Fibroblast of lung (primary cell): ENCODE results near the gene SGPL1. TPM values are rescaled to one million over a fixed set of nuclear protein-coding genes. Genes with fewer than 3 reads are reported as not detected.
A peak's percentile ranks its signal among the peaks of the same experiment; 100 is the strongest.

ENCODE experiments used
- DNase-seq, 2 donors: peaks; one replicate each; pipeline versions ENCODE4 v3.0.0 to v3.0.0-alpha.2; 2010; ENCODE audit warnings: low read depth in 2 of 2
- H2AFZ ChIP-seq: 2 replicates; pipeline ENCODE4 v1.5.1; 2012; ENCODE audit warnings: low read length, control low read depth, inconsistent platforms
- H3K27ac ChIP-seq: 2 replicates; pipeline ENCODE4 v1.5.1; 2011; ENCODE audit warnings: low read length, control low read depth; ENCODE audit not compliant: insufficient read depth
- H3K27me3 ChIP-seq: 2 replicates; pipeline ENCODE4 v1.5.1; 2011; ENCODE audit warnings: mild to moderate bottlenecking, low read length; ENCODE audit not compliant: control insufficient read depth, insufficient read depth
- H3K36me3 ChIP-seq: 2 replicates; pipeline ENCODE4 v1.5.1; 2011; ENCODE audit warnings: low read length; ENCODE audit not compliant: control insufficient read depth, insufficient read depth
- H3K4me1 ChIP-seq: 2 replicates; pipeline ENCODE4 v1.5.1; 2011; ENCODE audit warnings: low read length; ENCODE audit not compliant: control insufficient read depth, insufficient read depth; ENCODE audit errors: extremely low read depth
- H3K4me2 ChIP-seq: 2 replicates; pipeline ENCODE4 v1.5.1; 2011; ENCODE audit warnings: low read length, control low read depth; ENCODE audit not compliant: insufficient read depth; ENCODE audit errors: extremely low read depth
- H3K4me3 ChIP-seq, 4 experiments: fragments of 200-600 bp in 1 of 4; sonication (generic) in 1 of 4; replicated peaks in 1 of 4; 2 replicates each; pipeline ENCODE4 v1.5.1; 2011 to 2016; ENCODE audit warnings: low read length in 4 of 4, low read depth in 3 of 4, mild to moderate bottlenecking in 3 of 4, control low read depth in 2 of 4, inconsistent platforms in 1 of 4, mixed read lengths in 1 of 4; ENCODE audit not compliant: insufficient read depth in 1 of 4; ENCODE audit errors: control extremely low read depth in 1 of 4
- H3K79me2 ChIP-seq: 2 replicates; pipeline ENCODE4 v1.5.1; 2012; ENCODE audit warnings: mild to moderate bottlenecking, low read length, inconsistent platforms; ENCODE audit not compliant: control insufficient read depth, insufficient read depth
- H3K9ac ChIP-seq: 2 replicates; pipeline ENCODE4 v1.5.1; 2011; ENCODE audit warnings: mild to moderate bottlenecking, low read length, control low read depth; ENCODE audit not compliant: insufficient read depth
- H3K9me3 ChIP-seq: 2 replicates; pipeline ENCODE4 v1.5.1; 2012; ENCODE audit warnings: low read depth, low read length; ENCODE audit not compliant: control insufficient read depth, insufficient read depth
- H4K20me1 ChIP-seq: 2 replicates; pipeline ENCODE4 v1.5.1; 2011; ENCODE audit warnings: low read length; ENCODE audit not compliant: control insufficient read depth, insufficient read depth; ENCODE audit errors: extremely low read depth
- CTCF ChIP-seq, 2 donors: IDR thresholded peaks in 1 of 2; conservative IDR thresholded peaks in 1 of 2; 1 replicate in 1 of 2; 2 replicates in 1 of 2; pipeline ENCODE4 v1.5.1; 2011 to 2012; ENCODE audit warnings: low read length in 2 of 2, control low read depth in 1 of 2, inconsistent platforms in 1 of 2, low read depth in 1 of 2, mild to moderate bottlenecking in 1 of 2
- EZH2 ChIP-seq: IDR thresholded peaks from 2 replicates; pipeline ENCODE4 v1.5.1; 2012; ENCODE audit warnings: low read length, control low read depth, mild to moderate bottlenecking; ENCODE audit errors: missing control alignments
- polyA plus RNA-seq, 2 donors: library from polyadenylated mRNA; depleted of rRNA in 1 of 2; stranded (reverse) in 1 of 2; unstranded in 1 of 2; fragments of >200 nt; gene quantifications; 2 replicates each; pipeline ENCODE4 v1.2.1, GENCODE V29; 2011 to 2012; ENCODE audit warnings: missing spikeins in 1 of 2
- total RNA-seq: library from RNA; depleted of rRNA; stranded (reverse); fragments of >200 nt; gene quantifications from 2 replicates; pipeline ENCODE4 v1.2.1, GENCODE V29; 2014

The SGPL1 gene
- total and polyA plus RNA-seq, 2 donors (not counting 1 experiment from before 2014, with no cell fraction given) = 21.2 to 40.3 TPM

- peaks cover 5% of the 10 kb centered on the region for H3K4me1 ChIP-seq
- H3K4me3 ChIP-seq = no peak overlapping the region
- DNase-seq = no peak
- H3K36me3 ChIP-seq = no peaks in the 10 kb centered on the region
- TF ChIP-seq CTCF (conservative IDR thresholded peaks at IDR 0.05 in 1 of 2, IDR thresholded peaks at IDR 0.05 in 1 of 2; ENCODE audit: low read depth in 1 of 2, low read length in 2 of 2) (no peak), EZH2 (no peak)
- no peaks in the 10 kb centered on the region for H4K20me1 ChIP-seq
- H3K27ac ChIP-seq = no peak overlapping the region
- no peak overlapping the region for H2AFZ ChIP-seq
- no peaks in the 10 kb centered on the region for H3K27me3 ChIP-seq
- H3K79me2 ChIP-seq = no peaks in the 10 kb centered on the region
- H3K4me2 ChIP-seq = no peak overlapping the region
- no peak overlapping the region for H3K9ac ChIP-seq
- no peaks in the 10 kb centered on the region for H3K9me3 ChIP-seq
Observed at GRCh38 chr10:70845816-70846215, 30.1 kb downstream of the SGPL1 start.

- Histone ChIP-seq H3K9ac (no peak overlapping the region), H3K27me3 (no peaks in the 10 kb centered on the region), H3K4me3 (no peak overlapping the region), H4K20me1 (no peaks in the 10 kb centered on the region), H3K4me2 (no peak overlapping the region), H3K4me1 (peaks cover 5% of the 10 kb centered on the region), H2AFZ (no peak overlapping the region), H3K9me3 (no peaks in the 10 kb centered on the region), H3K79me2 (no peaks in the 10 kb centered on the region), H3K27ac (no peak overlapping the region), H3K36me3 (no peaks in the 10 kb centered on the region)
- peak in 1 of 2 donors; percentile 58 for DNase-seq
- no peak for TF ChIP-seq EZH2
- no peak for TF ChIP-seq CTCF (conservative IDR thresholded peaks at IDR 0.05 in 1 of 2, IDR thresholded peaks at IDR 0.05 in 1 of 2; ENCODE audit: low read depth in 1 of 2, low read length in 2 of 2)
Observed at GRCh38 chr10:70846795-70847194, 31.0 kb downstream of the SGPL1 start.

- TF ChIP-seq EZH2 (no peak), CTCF (conservative IDR thresholded peaks at IDR 0.05 in 1 of 2, IDR thresholded peaks at IDR 0.05 in 1 of 2; ENCODE audit: low read depth in 1 of 2, low read length in 2 of 2) (no peak)
- Histone ChIP-seq H3K27ac (no peak overlapping the region), H3K4me1 (peaks cover 5% of the 10 kb centered on the region), H4K20me1 (no peaks in the 10 kb centered on the region), H3K4me3 (no peak overlapping the region), H3K9me3 (no peaks in the 10 kb centered on the region), H2AFZ (no peak overlapping the region), H3K27me3 (no peaks in the 10 kb centered on the region), H3K36me3 (no peaks in the 10 kb centered on the region), H3K4me2 (no peak overlapping the region), H3K9ac (no peak overlapping the region), H3K79me2 (no peaks in the 10 kb centered on the region)
- DNase-seq = peak in 1 of 2 donors; percentile 61
Observed at GRCh38 chr10:70847659-70848360, 32.1 kb downstream of the SGPL1 start.
